ENCODE results near the gene PRKAG2.

GRCh38 chr7:151845412-151846205 lies 31.3 kb downstream of the PRKAG2 start:
- TF ChIP-seq, protein P1, sequence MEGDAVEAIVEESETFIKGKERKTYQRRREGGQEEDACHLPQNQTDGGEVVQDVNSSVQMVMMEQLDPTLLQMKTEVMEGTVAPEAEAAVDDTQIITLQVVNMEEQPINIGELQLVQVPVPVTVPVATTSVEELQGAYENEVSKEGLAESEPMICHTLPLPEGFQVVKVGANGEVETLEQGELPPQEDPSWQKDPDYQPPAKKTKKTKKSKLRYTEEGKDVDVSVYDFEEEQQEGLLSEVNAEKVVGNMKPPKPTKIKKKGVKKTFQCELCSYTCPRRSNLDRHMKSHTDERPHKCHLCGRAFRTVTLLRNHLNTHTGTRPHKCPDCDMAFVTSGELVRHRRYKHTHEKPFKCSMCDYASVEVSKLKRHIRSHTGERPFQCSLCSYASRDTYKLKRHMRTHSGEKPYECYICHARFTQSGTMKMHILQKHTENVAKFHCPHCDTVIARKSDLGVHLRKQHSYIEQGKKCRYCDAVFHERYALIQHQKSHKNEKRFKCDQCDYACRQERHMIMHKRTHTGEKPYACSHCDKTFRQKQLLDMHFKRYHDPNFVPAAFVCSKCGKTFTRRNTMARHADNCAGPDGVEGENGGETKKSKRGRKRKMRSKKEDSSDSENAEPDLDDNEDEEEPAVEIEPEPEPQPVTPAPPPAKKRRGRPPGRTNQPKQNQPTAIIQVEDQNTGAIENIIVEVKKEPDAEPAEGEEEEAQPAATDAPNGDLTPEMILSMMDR (conservative IDR thresholded peaks at IDR 0.05; ENCODE audit: low read depth in 2 of 2), result no peak
- no peak for TF ChIP-seq EZH2phosphoT487 (IDR thresholded peaks at IDR 0.05; ENCODE audit: unreplicated experiment)
- no peak for TF ChIP-seq STAT1 (IDR thresholded peaks at IDR 0.05; ENCODE audit: unreplicated experiment)
- no peak for TF ChIP-seq REST (IDR thresholded peaks at IDR 0.05; ENCODE audit: unreplicated experiment)
- TF ChIP-seq EZH2 (IDR thresholded peaks at IDR 0.05; ENCODE audit: low read depth, unreplicated experiment), result no peak
- TF ChIP-seq POLR2AphosphoS5 (IDR thresholded peaks at IDR 0.05; ENCODE audit: low read depth), result no peak
- no peak for TF ChIP-seq ZNF114 (CRISPR knock-in tag; IDR thresholded peaks at IDR 0.05)
- TF ChIP-seq CREB1 (CRISPR knock-in tag; IDR thresholded peaks at IDR 0.05; ENCODE audit: low read depth), result no peak
- no peak for TF ChIP-seq ETS1 (IDR thresholded peaks at IDR 0.05)
- TF ChIP-seq NANOG (IDR thresholded peaks at IDR 0.05; ENCODE audit: borderline replicate concordance), result no peak
- TF ChIP-seq JUNB (IDR thresholded peaks at IDR 0.05; ENCODE audit: unreplicated experiment), result no peak
- no peak for TF ChIP-seq ZNF331 (CRISPR knock-in tag; IDR thresholded peaks at IDR 0.05; ENCODE audit: low read depth)
- TF ChIP-seq ZNF462 (CRISPR knock-in tag; IDR thresholded peaks at IDR 0.05), result no peak
